H1 (cell line): ENCODE data around the gene ANKS1B. TPM values are rescaled to one million over a fixed set of nuclear protein-coding genes. Genes with fewer than 3 reads are reported as not detected.

Source experiments
- CTCF ChIA-PET: fragments of 300-600 bp; sonication (Branson Sonifier 250); formaldehyde crosslinking; loops from one replicate; lab custom pipeline; 2021; ENCODE audit not compliant: partially characterized antibody; lab: Charles Lee
- POLR2A ChIA-PET: fragments of 300-600 bp; sonication (Branson Sonifier 250); formaldehyde crosslinking; loops from one replicate; lab custom pipeline; 2021; ENCODE audit warnings: inconsistent platforms; ENCODE audit not compliant: partially characterized antibody; lab: Charles Lee
- DNase-seq, 2 experiments: peaks; one replicate each; pipeline versions ENCODE4 v3.0.0 to v3.0.0-alpha.2; 2010 to 2022; ENCODE audit warnings: low spot score in 2 of 2, low read depth in 1 of 2, mixed read lengths in 1 of 2
- FAIRE-seq: peaks from 2 replicates; lab custom pipeline; 2011; peaks lifted over from hg19 to GRCh38; lab: Jason Lieb, UNC
- H2AFZ ChIP-seq: 2 replicates; pipeline ENCODE4 v1.8.1; 2012; ENCODE audit warnings: low read length, inconsistent platforms
- H2AK5ac ChIP-seq: 2 replicates; pipeline ENCODE4 v1.6.1; 2013; ENCODE audit warnings: low read depth, low read length
- H2BK120ac ChIP-seq: replicated peaks from 2 replicates; pipeline ENCODE3; 2013; ENCODE audit warnings: low read depth, low read length, inconsistent platforms
- H2BK12ac ChIP-seq: 2 replicates; pipeline ENCODE4 v1.6.1; 2013; ENCODE audit warnings: low read depth, low read length
- H2BK15ac ChIP-seq: 2 replicates; pipeline ENCODE4 v1.6.1; 2013; ENCODE audit warnings: low read length
- H2BK20ac ChIP-seq: 2 replicates; pipeline ENCODE4 v1.6.1; 2013; ENCODE audit warnings: low read length
- H2BK5ac ChIP-seq: 2 replicates; pipeline ENCODE4 v1.6.1; 2013; ENCODE audit warnings: low read depth, low read length
- H3K14ac ChIP-seq: 2 replicates; pipeline ENCODE4 v1.6.1; 2013; ENCODE audit warnings: inconsistent platforms; ENCODE audit not compliant: insufficient read length
- H3K18ac ChIP-seq: 2 replicates; pipeline ENCODE4 v1.6.1; 2013; ENCODE audit warnings: low read length; ENCODE audit errors: extremely low read depth
- H3K23ac ChIP-seq: 2 replicates; pipeline ENCODE4 v1.6.1; 2013; ENCODE audit warnings: inconsistent platforms; ENCODE audit not compliant: insufficient read length
- H3K23me2 ChIP-seq: 2 replicates; pipeline ENCODE4 v1.6.1; 2013; ENCODE audit warnings: low read depth, low read length
- H3K27ac ChIP-seq: 2 replicates; pipeline ENCODE4 v1.6.1; 2011; ENCODE audit warnings: low read depth, low read length, inconsistent platforms
- H3K27me3 ChIP-seq, 4 experiments: replicated peaks in 1 of 4; 1 replicate in 1 of 4; 2 replicates in 3 of 4; pipeline versions ENCODE4 v1.6.1 to v1.8.1; 2011 to 2013; ENCODE audit warnings: low read length in 3 of 4, mild to moderate bottlenecking in 3 of 4, inconsistent platforms in 2 of 4, mixed read lengths in 2 of 4, moderate library complexity in 1 of 4; ENCODE audit not compliant: control insufficient read depth in 3 of 4, insufficient read depth in 3 of 4; ENCODE audit errors: extremely low read depth in 1 of 4
- H3K36me3 ChIP-seq, 4 experiments: 2 replicates each; pipeline versions ENCODE4 v1.6.1 to v1.8.1; 2011 to 2013; ENCODE audit warnings: mild to moderate bottlenecking in 4 of 4, low read length in 3 of 4, moderate library complexity in 2 of 4, control low read depth in 1 of 4, inconsistent platforms in 1 of 4; ENCODE audit not compliant: insufficient read depth in 4 of 4, control insufficient read depth in 2 of 4
- H3K4ac ChIP-seq: replicated peaks from 2 replicates; pipeline ENCODE3; 2013; ENCODE audit warnings: low read length, low read depth, mixed read lengths, inconsistent platforms; ENCODE audit not compliant: insufficient read length
- H3K4me1 ChIP-seq, 4 experiments: replicated peaks in 1 of 4; 1 replicate in 1 of 4; 2 replicates in 3 of 4; pipeline versions ENCODE4 v1.6.1 to v1.8.1; 2011 to 2013; ENCODE audit warnings: low read length in 3 of 4, inconsistent platforms in 2 of 4, mixed read lengths in 1 of 4; ENCODE audit not compliant: insufficient read depth in 4 of 4, control insufficient read depth in 3 of 4
- H3K4me2 ChIP-seq, 2 experiments: 2 replicates each; pipeline versions ENCODE4 v1.6.1 to v1.8.1; 2011 to 2013; ENCODE audit warnings: low read depth in 2 of 2, low read length in 2 of 2, control low read depth in 1 of 2, inconsistent platforms in 1 of 2, mild to moderate bottlenecking in 1 of 2; ENCODE audit not compliant: insufficient read depth in 1 of 2
- H3K4me3 ChIP-seq, 4 experiments: fragments of 200-600, 300-600 bp in 1 of 4; sonication (generic), shearing (Covaris generic), sonication (Bioruptor Twin) in 1 of 4; 2 replicates each; pipeline versions ENCODE4 v1.5.1 to v1.8.1; 2011 to 2016; ENCODE audit warnings: low read length in 4 of 4, low read depth in 3 of 4, control low read depth in 2 of 4, inconsistent platforms in 2 of 4, mild to moderate bottlenecking in 2 of 4, mixed read lengths in 1 of 4, moderate library complexity in 1 of 4; ENCODE audit not compliant: insufficient read depth in 2 of 4; ENCODE audit errors: extremely low read depth in 1 of 4
- H3K56ac ChIP-seq: replicated peaks from 2 replicates; pipeline ENCODE3; 2013; ENCODE audit warnings: low read depth, mild to moderate bottlenecking, mixed read lengths, low read length, inconsistent platforms; ENCODE audit not compliant: insufficient read length
- H3K79me1 ChIP-seq: 2 replicates; pipeline ENCODE4 v1.6.1; 2013; ENCODE audit warnings: low read depth, low read length, control low read depth
- H3K79me2 ChIP-seq, 2 experiments: 2 replicates each; pipeline versions ENCODE4 v1.6.1 to v1.8.1; 2012 to 2013; ENCODE audit warnings: low read length in 2 of 2, mild to moderate bottlenecking in 2 of 2, inconsistent platforms in 1 of 2; ENCODE audit not compliant: insufficient read depth in 2 of 2, control insufficient read depth in 1 of 2
- H3K9ac ChIP-seq, 4 experiments: replicated peaks in 1 of 4; 1 replicate in 1 of 4; 2 replicates in 3 of 4; pipeline versions ENCODE4 v1.6.1 to v1.8.1; 2011 to 2013; ENCODE audit warnings: low read depth in 3 of 4, low read length in 3 of 4, control low read depth in 2 of 4, mild to moderate bottlenecking in 2 of 4, moderate library complexity in 2 of 4, inconsistent platforms in 1 of 4; ENCODE audit errors: extremely low read depth in 1 of 4
- H3K9me3 ChIP-seq, 2 experiments: 2 replicates each; pipeline versions ENCODE4 v1.6.1 to v1.8.1; 2012 to 2013; ENCODE audit warnings: mild to moderate bottlenecking in 2 of 2, moderate library complexity in 2 of 2, control low read depth in 1 of 2, inconsistent platforms in 1 of 2, low read depth in 1 of 2, low read length in 1 of 2, mixed read lengths in 1 of 2; ENCODE audit not compliant: insufficient read depth in 2 of 2
- H4K20me1 ChIP-seq, 2 experiments: replicated peaks in 1 of 2; 2 replicates each; pipeline versions ENCODE3 to v1.8.1; 2011 to 2013; ENCODE audit warnings: inconsistent platforms in 2 of 2, low read length in 2 of 2, mild to moderate bottlenecking in 1 of 2; ENCODE audit not compliant: insufficient read depth in 2 of 2, control insufficient read depth in 1 of 2
- H4K5ac ChIP-seq: 2 replicates; pipeline ENCODE4 v1.6.1; 2013; ENCODE audit warnings: low read length, low read depth, mixed read lengths, inconsistent platforms; ENCODE audit not compliant: insufficient read length
- H4K8ac ChIP-seq: 2 replicates; pipeline ENCODE4 v1.8.0; 2013; ENCODE audit warnings: mild to moderate bottlenecking, moderate library complexity, low read length, inconsistent platforms; ENCODE audit not compliant: insufficient read depth; ENCODE audit errors: extremely low read depth
- H4K91ac ChIP-seq: replicated peaks from 2 replicates; pipeline ENCODE3; 2013; ENCODE audit warnings: low read length, mixed read lengths, inconsistent platforms; ENCODE audit not compliant: insufficient read length
- HDAC2 ChIP-seq, 2 experiments: fragments of 300-600 bp in 1 of 2; sonication (generic) in 1 of 2; IDR thresholded peaks; 2 replicates each; pipeline ENCODE4 v1.6.1; 2011 to 2012; ENCODE audit warnings: low read depth in 2 of 2, low read length in 2 of 2, mild to moderate bottlenecking in 2 of 2, moderate library complexity in 2 of 2, borderline replicate concordance in 1 of 2, inconsistent platforms in 1 of 2
- RAD21 ChIP-seq, 2 experiments: IDR thresholded peaks in 1 of 2; conservative IDR thresholded peaks in 1 of 2; 2 replicates each; pipeline ENCODE4 v1.6.1; 2011; ENCODE audit warnings: low read depth in 2 of 2, low read length in 2 of 2, improper control_type of control experiment in 1 of 2, inconsistent platforms in 1 of 2, mild to moderate bottlenecking in 1 of 2, moderate library complexity in 1 of 2
- WGBS, 2 experiments: shearing (Covaris generic) in 1 of 2; methylation state at CpG; one replicate each; pipeline versions ENCODE4 v1.1.6 to v1.1.7; 2013 to 2015; ENCODE audit warnings: low lambda C conversion rate in 2 of 2, mixed read lengths in 2 of 2, inconsistent platforms in 1 of 2, low coverage in 1 of 2, missing lambda C conversion rate in 1 of 2; ENCODE audit not compliant: insufficient replicate concordance in 2 of 2, insufficient coverage in 1 of 2, insufficient read length in 1 of 2; ENCODE audit errors: extremely low coverage in 1 of 2, missing lambda C conversion rate in 1 of 2; 5-methylcytosine and 5-hydroxymethylcytosine counted together
- polyA plus RNA-seq, 7 experiments: library from polyadenylated mRNA; depleted of rRNA in 3 of 7; stranded (reverse) in 5 of 7; unstranded in 2 of 7; fragments of >200 nt in 5 of 7; fragments of 200-250 nt in 2 of 7; gene quantifications; 1 replicate in 5 of 7; 2 replicates in 1 of 7; 4 replicates in 1 of 7; pipeline versions ENCODE4 v1.2.1 to v1.2.3, GENCODE V29; 2011 to 2013; ENCODE audit warnings: missing spikeins in 2 of 7, mixed read lengths in 2 of 7
- total RNA-seq: library from RNA; stranded (reverse); fragmentation: NEBNext Ultra II Directional; extraction: Animal tissue kit (Norgen Biotek cat#: 25700); gene quantifications from 2 replicates; pipeline ENCODE4 v1.2.1, GENCODE V29; 2021

The ANKS1B gene
- total and polyA plus RNA-seq, 2 of the 8 experiments (the other 6 are each of a cell fraction or from before 2014, with no cell fraction given): 2.7 to 6.1 TPM

DNA sequence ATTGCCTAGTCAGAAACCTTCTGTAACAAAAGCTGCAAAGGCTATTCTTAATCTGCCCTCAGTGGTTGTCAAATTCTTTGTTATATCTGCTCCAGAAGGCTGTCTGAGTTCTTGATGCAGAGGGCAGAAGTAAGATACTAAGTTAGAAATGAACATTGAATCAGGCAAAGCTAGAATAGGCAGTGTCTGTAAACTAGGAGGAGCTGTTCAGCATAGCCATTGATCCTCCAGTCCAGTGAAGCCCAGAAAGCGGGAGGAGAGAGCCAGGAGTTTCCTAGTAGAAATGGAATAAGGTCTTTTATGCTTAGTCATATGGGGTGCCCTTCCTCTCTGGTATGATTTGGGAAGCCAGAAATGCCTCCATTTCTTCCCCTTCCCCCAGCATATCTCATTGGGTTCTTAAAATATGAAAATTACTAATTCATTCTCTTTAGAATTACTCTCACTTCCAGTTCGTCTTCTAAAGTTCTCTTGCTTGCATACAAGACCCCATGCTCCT, 1263.5 kb downstream of the ANKS1B start:
- H3K27ac ChIP-seq: no peak overlapping the region
- no peaks in the 10 kb centered on the region for H3K79me1 ChIP-seq
- no peak overlapping the region for H3K4me2 ChIP-seq
- H2AFZ ChIP-seq: no peak overlapping the region
- no peak overlapping the region for H2BK20ac ChIP-seq
- no peak for DNase-seq
- no peak overlapping the region for H4K91ac ChIP-seq
- H2BK5ac ChIP-seq: no peak overlapping the region
- ChIA-PET POLR2A (no interaction called here), CTCF (interaction anchor here (0.9 to 6.4 kb wide), 6 partner anchors 11 to 277 kb away, joined by 3 to 57 read pairs (median 8); no protein-coding TSS in a partner anchor)
- no peak overlapping the region for H4K5ac ChIP-seq
- H3K9ac ChIP-seq: no peak overlapping the region
- H3K79me2 ChIP-seq: no peaks in the 10 kb centered on the region
- no peak overlapping the region for H4K8ac ChIP-seq
- peaks cover 0 to 9% (median 1%) of the 10 kb centered on the region in 4 experiments; a peak in 5 of 8 replicates for H3K36me3 ChIP-seq
- H2AK5ac ChIP-seq: no peak overlapping the region
- no peaks in the 10 kb centered on the region for H3K27me3 ChIP-seq
- no peaks in the 10 kb centered on the region for H4K20me1 ChIP-seq
- no peaks in the 10 kb centered on the region for H3K9me3 ChIP-seq
- H3K4me3 ChIP-seq: no peak overlapping the region
- H3K23me2 ChIP-seq: no peaks in the 10 kb centered on the region
- H3K23ac ChIP-seq: no peak overlapping the region
- TF ChIP-seq RAD21 (IDR thresholded peaks at IDR 0.05 in 1 of 2, conservative IDR thresholded peaks at IDR 0.05 in 1 of 2; ENCODE audit: low read depth in 2 of 2, low read length in 2 of 2): 0 out of 4 replicates have a peak, but pooled peaks of 1 of the 2 experiments have one; percentile 2
- no peak for TF ChIP-seq HDAC2 (IDR thresholded peaks at IDR 0.05; ENCODE audit: borderline replicate concordance in 1 of 2, low read depth in 2 of 2, low read length in 2 of 2)
- no peaks in the 10 kb centered on the region for H3K4me1 ChIP-seq
- H3K56ac ChIP-seq: no peak overlapping the region
- no peak overlapping the region for H2BK12ac ChIP-seq
- H2BK15ac ChIP-seq: no peak overlapping the region
- 76% methylated on average over 2 of the region's 2 CpGs; no CpG with 5 or more reads in 1 of the 2 experiments for WGBS, 2 experiments
- H3K4ac ChIP-seq: no peak overlapping the region
- H3K18ac ChIP-seq: no peak overlapping the region
- no peak for FAIRE-seq
- no peak overlapping the region for H3K14ac ChIP-seq
- no peak overlapping the region for H2BK120ac ChIP-seq
